Measurements from ENCODE around the gene AMMECR1.
"Not testable (repeated sequence)": the region's sequence is repeated elsewhere in the genome, so short reads cannot be mapped to it uniquely, and the experiment has no call there.

The AMMECR1 gene

DNA sequence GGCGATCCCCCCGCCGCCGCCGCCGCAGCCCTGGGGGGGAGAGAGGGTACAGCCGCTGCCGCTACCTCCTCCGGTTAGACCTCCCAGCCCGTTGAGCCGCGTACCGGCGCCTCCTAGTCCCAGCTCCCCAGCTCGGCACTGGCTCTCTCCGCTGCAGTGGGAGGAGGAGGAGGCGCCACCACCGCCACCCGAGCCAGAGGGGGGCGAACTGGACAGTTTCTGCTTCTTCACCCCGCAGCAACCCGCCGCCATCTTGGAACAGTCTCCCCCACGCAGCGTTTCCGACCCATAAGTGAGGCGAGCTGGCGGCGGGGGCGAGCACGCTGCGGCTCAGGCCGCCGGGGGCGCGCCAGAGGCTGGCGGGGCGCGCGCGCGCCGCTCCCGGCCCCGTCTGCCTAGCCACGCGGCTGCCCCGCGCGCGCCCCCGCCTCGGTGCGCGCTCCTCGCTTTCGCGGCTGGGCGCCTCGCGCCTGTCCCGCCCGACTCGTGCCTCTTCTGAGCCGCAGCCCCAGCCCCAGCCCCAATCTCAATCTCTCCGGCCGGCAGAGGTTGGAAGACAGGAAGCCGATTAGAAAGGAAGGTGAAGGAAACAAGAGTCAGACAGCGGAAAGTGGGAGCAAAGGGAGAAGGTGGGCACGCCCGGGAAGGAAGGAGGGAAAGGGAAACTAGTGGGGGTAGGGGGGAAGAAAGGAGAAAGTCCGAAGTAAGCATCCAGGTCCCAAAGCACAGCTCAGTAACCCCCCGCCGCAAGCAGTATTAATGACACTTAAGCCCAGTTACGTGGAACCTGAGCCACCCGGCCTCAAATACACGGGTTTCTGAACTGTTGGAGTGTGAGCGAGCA lies at the start of gene AMMECR1:
Gene AMMECR1, minus strand, starts transcription at position 266 of the 844 bp plus-strand sequence. Its CDS starts 14 bp downstream, at position 252.
- peak; percentile 43 to 61 for DNase-seq (ENCODE audit: low read depth in 2 of 2)

DNA sequence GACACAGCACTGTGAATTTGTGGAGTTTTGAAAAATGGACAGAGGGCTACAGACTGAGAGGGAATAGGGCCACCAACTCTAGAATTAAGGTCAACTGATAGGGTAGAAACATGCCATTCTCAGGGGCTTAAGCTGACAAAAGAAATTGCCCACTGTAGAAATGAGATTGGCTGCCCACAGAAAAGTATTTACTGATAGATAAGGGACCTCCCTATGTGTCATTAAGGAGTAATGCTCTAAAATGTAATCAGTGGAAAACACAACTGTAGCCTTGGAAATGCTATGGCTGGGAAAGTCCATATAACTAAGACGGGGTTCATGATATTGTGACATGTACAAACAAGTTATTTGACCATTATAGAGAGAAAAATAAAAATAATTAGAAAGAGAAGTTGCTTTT lies 45.4 kb upstream of the AMMECR1 start:
- DNase-seq (ENCODE audit: low read depth in 2 of 2) = no peak

DNA sequence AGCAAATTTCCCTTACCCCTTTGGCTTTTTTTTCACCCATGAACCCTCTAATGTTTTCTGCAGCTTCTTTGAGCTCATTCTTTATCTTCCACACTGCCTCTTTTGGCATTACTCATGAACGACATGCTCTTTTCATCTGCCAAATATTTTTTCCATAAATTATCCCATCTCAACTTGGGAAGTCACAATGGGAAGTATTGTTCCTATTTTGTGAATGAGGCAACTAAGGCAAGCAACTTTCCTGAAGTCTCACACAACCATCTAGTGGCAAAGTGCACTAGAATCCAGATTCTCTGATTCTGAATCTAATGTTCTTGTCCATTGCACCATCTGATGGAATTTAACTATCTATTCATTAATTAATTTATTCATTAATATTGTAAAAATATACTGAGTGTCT lies 41.4 kb upstream of the AMMECR1 start:
- no peak for DNase-seq (ENCODE audit: low read depth in 2 of 2)

DNA sequence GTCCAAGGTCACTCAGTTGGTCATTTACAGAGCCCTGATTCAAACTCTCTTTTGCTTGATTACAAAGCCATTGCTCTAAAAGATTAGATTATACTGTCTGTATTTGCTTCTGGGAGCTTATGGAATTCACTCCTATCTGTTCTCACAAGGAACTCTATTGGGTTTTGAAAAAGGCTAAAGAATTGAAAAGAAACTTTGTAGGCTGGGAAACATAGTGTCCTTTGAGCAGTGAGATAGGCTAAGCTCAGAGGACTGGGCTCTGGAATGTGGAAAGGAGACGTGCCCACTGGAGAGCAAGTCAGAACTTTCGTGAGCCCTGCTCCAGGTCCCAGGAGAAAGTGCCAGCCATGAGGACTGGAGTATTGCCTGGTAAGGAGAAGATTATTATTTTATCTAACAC lies 40.7 kb upstream of the AMMECR1 start, which contains the start of gene RTL9:
Gene RTL9, plus strand, starts transcription at position 301 of the 400 bp plus-strand sequence. CDS start 91,770 bp downstream, outside the sequence.
- no peak for DNase-seq (ENCODE audit: low read depth in 2 of 2)

DNA sequence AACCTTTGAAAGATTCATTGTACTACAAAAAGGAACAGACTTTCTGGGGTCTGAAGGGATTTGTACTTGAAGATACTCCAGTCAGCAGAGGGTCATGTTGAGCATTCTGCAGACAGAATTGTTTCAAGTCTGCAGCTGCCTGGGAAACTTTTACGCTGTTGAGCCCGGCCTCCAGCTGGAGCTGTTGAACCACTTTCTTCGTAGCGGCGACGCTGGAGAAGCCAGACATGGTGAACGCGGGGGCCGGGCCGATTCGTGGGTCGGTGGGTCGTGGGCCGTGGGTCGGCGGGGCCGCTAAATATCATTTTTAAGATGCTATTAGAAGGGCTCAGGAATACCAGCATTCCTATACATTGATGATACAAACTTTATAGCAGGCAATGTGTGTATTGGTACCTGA lies 28.8 kb upstream of the AMMECR1 start:
- no peak for DNase-seq (ENCODE audit: low read depth in 2 of 2)

DNA sequence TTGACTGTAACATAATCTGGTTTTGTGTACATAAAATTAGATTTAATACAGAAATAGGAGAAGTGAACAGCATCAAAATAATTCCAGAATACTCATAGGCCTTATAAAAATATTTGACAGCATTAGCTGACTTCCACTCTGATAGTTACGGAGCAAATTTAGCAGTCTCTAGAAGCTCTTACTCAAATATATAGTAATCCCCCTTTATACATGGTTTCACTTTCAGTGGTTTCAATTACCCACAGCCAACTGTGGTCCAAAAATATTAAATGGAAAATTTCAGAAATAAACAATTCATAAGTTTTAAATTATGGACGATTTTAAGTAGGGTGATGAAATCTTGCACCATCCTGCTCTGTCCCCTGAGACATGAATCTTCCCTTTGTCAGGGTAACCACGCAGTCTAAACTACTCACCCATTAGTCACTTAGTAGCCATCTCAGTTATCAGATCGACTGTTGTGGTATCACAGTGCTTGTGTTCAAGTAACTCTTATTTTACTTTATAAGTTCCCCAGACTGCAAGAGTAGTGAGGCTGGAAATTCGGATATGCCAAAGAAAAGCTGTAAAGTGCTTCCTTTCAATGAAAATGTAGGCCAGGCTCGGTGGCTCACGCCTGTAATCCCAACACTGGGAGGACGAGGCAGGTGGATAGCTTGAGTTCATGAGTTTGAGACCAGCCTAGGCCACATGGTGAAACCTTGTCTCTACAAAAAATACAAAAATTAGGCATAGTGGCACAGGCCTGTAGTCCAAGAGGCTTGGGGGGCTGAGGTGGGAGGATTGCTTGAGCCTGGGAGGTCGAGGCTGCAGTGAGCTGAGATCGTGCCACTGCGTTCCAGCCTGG lies 23.5 kb upstream of the AMMECR1 start:
- no peak for DNase-seq (ENCODE audit: low read depth in 2 of 2)

DNA sequence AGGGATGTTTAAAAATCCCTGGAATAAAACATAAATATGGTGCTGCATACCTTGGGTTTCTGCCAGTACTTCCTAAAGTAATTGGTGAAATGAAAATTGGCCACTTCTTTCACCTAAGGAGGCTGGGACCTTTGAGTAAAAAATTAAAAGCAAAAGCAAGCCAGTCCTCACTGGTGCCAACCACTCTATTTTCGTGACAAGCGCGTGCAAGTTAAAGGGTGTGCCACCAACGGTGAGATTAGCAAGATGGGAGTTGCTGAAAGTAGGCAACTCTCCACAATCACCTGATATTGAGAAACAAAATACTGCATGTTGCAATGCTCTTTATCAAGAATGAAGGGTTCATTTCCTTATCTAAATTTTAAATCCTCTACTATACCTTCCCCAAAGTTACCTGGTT lies 21.1 kb upstream of the AMMECR1 start:
- DNase-seq (ENCODE audit: low read depth in 2 of 2) = no peak

DNA sequence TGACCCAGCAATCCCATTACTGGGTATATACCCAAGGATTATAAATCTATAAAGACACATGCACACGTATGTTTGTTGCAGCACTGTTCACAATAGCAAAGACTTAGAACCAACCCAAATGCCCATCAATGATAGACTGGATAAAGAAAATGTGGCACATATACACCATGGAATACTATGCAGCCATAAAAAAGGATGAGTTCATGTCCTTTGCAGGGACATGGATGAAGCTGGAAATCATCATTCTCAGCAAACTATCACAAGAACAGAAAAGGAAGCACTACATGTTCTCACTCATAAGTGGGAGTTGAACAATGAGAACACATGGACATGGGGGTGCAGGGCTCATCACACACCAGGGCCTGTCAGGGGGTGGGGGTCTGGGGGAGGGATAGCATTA lies 15.6 kb upstream of the AMMECR1 start:
- not testable (repeated sequence) for DNase-seq (ENCODE audit: low read depth in 2 of 2)

DNA sequence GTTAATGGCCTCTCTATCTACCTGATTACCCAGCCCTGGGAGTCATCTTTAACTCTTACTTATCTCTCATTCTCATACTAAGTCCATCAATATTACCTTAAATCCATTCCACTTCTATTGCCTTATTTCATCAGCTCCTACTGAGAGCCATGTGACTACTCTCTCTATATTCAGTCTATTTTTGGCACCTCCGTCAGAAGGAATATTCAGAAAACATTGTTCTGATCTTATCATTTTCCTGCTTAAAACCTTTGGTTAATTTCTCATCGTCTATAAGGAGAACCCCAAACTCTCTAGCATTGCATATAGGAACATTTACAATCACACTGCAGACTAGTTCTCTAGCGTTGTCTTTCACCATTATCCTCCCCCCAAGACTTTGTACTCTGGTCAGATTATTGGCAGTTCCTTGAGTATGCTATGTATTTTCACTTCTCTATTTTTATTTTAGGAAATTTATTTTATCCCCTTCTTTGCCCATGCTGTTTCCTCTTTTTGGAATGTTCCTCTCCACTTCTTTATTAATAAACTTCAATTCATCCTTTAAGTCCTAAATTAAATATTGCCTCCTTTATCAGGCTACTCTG lies 13.7 kb upstream of the AMMECR1 start:
- no peak for DNase-seq (ENCODE audit: low read depth in 2 of 2)

DNA sequence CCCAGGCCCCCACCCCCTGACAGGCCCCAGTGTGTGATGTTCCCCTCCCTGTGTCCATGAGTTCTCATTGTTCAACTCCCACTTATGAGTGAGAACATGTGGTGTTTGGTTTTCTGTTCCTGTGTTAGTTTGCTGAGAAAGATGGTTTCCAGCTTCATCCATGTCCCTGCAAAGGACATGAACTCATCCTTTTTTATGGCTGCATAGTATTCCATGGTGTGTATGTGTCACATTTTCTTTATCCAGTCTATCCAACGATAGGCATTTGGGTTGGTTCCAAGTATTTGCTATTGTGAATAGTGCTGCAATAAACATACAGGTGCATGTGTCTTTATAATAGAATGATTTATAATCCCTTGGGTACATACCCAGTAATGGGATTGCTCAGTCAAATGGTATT lies 10.7 kb upstream of the AMMECR1 start:
- DNase-seq (ENCODE audit: low read depth in 2 of 2) = not testable (repeated sequence)

DNA sequence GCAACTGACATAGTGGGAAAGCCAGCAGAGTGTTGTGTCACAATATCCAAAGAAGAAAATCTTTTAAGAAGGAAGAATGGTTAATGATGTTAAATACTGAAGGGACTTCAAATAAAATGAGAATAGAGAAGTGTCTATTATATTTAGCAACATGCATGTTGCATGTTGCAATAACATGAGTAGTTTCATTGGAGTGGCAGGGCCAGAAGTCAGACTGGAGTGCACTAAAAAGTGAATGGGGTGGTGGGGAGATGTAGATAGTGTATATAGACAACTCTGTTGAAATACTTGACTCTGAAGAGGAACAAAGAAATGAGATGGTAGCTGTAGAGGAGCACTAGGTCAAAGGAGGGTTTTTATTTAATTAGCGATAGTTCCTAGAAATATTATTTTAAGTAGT lies 9.5 kb upstream of the AMMECR1 start:
- no peak for DNase-seq (ENCODE audit: low read depth in 2 of 2)

DNA sequence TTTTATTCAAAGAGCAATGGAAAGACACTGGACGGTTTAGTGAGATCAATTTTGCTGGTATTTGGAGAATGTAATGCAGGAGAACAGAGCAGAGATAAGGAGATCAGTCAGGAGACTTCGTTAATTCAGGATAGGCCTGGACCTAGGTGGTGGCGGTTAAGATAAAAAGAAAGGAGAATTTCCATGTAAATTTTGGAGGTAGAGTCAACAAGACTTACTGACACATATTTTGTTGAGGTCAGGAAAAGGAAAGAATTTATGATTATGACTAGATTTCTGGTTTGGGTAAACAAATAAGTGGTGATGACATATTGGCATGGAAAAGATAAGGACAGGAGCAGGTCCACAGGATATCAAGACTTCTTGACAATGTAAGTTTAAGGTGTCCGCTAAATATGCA lies 8.8 kb upstream of the AMMECR1 start:
- DNase-seq (ENCODE audit: low read depth in 2 of 2) = no peak

DNA sequence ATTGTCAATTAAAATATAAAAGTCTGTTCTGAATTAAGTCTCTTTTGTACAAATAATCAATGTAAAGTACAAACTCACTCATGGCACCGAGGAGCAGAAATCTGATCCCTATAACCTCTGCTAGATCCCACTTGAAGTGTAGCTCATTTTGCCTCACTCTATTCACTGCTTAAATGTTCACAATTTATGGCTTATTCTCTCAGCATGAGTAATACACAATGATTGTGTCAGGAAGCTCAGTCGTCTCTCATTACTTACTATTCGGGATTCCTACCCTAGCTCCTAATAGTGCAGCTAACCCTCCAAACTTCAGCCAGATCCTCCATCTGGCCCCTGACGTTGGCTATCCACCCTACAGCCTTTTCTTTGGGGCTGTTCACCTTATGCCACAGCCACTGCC lies 4.7 kb upstream of the AMMECR1 start:
- no peak for DNase-seq (ENCODE audit: low read depth in 2 of 2)

DNA sequence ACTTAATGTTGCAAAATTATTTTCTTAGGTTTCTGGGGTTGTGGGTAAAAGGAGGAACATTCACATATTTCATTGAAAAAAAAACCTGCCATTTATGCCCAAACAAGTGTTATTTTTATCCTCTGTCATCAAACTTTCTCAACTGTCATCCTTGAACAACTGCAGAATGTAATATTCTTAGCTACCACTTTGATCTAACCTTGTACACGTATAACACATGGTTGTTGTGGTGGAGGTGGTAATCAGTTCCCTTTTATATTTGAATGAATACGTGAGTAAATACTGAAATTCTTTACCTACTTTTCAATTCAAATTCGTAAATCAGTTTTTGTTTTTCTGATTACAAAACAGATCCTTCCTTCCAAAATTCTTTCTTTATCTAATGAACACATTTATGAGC lies 3.8 kb upstream of the AMMECR1 start:
- DNase-seq (ENCODE audit: low read depth in 2 of 2) = no peak

DNA sequence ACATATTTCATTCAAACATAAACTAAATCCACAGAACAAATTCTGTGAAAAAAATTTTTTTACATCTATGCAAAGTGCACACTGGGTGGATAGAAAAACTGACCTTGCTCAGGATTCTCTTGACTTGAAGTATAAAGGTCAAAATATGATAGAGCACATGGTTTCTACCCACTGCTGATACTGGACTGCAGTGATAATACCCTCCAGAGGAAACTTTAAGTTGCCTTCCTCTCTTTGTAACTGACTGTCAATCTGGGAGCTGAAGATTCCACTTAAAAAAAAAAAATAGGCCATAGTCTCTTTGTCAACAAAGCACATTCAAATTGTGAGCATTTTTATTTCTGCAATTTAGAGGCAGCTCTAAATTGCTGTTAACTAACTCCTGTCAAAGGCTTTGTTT lies 3.2 kb upstream of the AMMECR1 start:
- no peak for DNase-seq (ENCODE audit: low read depth in 2 of 2)

DNA sequence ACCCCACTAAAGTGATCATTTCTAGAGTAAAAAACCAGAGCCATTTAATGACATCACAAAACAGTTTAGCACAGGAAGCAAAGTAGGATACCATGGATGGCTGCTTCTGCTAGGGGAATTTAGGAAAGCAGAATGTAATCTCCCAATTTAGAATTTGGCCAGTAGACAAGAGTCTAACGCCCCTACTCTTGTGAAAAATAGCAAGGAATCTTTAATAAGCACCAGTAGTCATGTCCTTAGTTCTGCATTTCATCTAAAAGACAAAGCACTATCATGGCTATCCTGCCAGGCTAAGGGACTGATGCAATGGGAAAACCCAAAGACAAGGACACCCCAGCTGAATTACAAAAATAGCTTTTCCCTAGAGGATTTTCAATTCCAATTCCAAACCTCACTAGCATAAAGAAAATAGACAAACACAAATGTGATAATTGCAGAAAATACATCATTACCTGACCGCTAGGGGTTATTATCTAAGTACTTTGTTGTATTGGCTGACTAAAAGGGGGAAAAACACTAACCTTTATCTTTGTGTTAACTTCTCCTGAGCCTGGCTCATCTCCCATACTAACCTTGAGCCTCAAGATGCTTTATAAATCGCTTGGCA lies 2.6 kb upstream of the AMMECR1 start:
- DNase-seq (ENCODE audit: low read depth in 2 of 2) = no peak

DNA sequence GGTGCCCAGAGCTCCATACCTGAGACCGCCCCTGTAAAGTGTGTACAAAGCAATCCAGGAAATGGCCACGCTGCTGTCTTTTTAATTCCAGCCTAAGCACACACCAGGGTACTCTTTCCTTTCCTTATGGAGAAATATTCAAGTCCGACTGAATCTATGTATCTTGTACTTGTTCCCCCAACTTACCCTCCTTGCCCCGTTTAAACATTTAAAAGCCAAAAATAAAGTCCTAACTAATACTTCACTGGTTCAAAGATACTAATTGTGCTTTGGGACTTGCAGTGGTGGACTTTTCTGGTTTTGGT lies 731 bp upstream of the AMMECR1 start:
- peak in 1 of 2 donors; percentile 3 for DNase-seq (ENCODE audit: low read depth in 2 of 2)

DNA sequence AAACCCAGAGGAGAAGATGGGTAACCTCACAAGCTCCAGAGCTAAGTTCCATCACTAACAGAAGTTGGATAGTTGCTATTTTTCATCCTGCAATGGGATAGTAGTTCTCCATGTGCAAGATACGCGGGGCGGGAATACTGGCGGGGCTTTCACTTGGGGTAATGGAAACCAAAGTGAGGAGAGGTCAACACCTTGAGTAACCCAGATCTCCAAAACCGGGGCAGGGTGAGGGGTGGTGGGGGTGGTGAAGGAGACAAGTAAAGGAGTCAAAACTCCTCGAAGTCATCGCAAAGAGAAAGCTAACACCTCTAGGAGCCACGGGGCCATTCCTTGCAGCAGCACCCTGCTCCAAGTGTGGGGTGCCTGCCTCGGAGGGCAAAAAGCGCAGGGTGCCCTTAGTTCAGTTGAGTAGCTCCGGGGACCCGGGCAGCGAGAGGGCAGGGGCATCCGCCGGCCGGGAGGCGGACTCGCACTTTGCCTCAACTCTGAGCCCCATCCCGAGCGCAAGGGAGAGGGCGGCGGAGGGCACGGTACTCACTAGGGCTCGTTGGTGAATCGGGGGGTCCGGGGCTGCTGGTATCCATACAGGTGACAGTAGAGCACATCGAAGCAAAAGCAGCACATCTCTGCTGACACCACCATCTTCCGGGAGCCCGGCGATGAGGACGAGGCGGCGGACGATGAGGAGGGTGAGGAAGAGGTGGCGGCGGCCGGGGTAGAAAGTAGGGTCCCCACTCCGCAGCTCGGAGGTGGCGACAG lies 645 bp downstream of the AMMECR1 start:
- DNase-seq (ENCODE audit: low read depth in 2 of 2) = peak; percentile 0 to 6

DNA sequence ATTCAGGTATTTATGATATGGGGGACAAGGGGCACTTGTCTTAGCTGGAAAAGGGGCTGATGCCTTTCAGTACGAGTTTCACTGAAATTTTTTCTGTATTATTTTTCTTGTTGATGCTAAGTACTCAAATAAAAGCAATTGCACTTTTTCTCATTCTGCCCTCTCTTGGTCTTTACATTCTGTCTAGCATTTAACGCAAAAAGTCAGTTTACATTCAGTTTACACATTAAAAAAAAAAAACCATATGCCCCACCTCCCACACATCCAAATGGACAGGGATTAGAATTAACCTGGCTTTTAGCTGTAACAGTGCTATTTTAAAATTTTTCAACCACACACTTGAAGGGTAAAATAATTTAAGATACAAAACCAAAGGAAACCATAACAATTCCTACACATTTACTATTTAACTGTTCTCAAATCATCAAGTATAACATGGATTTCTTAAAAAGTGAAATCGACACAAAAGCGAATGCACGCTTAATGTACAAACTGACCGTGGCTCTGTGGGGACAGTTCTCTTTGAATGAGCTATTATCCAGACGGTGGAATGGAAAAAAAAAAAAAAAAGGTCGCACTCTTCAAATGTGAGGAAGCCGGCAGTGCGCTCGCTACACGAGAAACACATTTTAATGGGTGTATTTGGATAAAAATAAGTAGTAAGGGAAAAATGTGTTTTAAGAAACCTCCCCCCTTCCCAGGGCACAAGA lies 1.4 kb downstream of the AMMECR1 start:
- DNase-seq (ENCODE audit: low read depth in 2 of 2) = no peak

DNA sequence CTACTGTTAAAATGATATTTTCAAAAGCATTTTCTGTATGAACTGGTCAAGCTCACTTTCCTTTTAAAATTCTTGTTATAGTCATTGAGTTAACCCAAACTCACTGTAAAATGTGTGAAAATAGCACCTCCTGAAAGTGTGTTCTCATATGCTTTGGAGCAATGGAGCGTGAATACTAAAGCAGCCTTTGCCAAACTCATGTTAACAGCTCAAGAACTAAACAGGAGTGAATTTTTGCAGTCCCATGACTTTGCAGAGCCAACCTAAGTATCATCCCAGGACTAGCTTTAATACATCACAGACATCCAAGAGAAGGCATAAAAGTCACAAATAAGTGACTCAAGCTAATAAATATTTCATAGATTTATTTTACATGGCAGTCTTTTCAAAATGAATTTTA lies 2.3 kb downstream of the AMMECR1 start:
- DNase-seq (ENCODE audit: low read depth in 2 of 2) = no peak
